KMS-11 (cell line): Measurements from ENCODE around the gene MUC5AC.

ENCODE experiments used
- H2AFZ ChIP-seq: fragments of 200-600 bp; sonication (generic); 2 replicates; pipeline ENCODE4 v1.6.1; 2016; ENCODE audit warnings: antibody characterized with exemption, mixed run types, low read depth
- H3K27ac ChIP-seq: fragments of 200-600 bp; sonication (generic); 2 replicates; pipeline ENCODE4 v1.6.1; 2016; ENCODE audit warnings: mild to moderate bottlenecking, mixed run types
- H3K27me3 ChIP-seq: fragments of 200-600 bp; sonication (generic); 2 replicates; pipeline ENCODE4 v1.6.1; 2017; ENCODE audit warnings: mild to moderate bottlenecking, low read depth, mixed run types, moderate library complexity; ENCODE audit not compliant: insufficient read depth
- H3K36me3 ChIP-seq: fragments of 200-600 bp; sonication (generic); 2 replicates; pipeline ENCODE4 v1.6.1; 2017; ENCODE audit warnings: mild to moderate bottlenecking, mixed run types; ENCODE audit not compliant: insufficient read depth
- H3K4me1 ChIP-seq: fragments of 200-600 bp; sonication (generic); 2 replicates; pipeline ENCODE4 v1.6.1; 2016; ENCODE audit warnings: mild to moderate bottlenecking, low read depth, mixed run types; ENCODE audit not compliant: poor library complexity, severe bottlenecking
- H3K4me2 ChIP-seq: fragments of 200-600 bp; sonication (generic); 2 replicates; pipeline ENCODE4 v1.7.0; 2016; ENCODE audit warnings: mild to moderate bottlenecking, mixed run types
- H3K4me3 ChIP-seq: fragments of 200-600 bp; sonication (generic); IDR thresholded peaks from 2 replicates; pipeline ENCODE4 v1.6.1; 2017; ENCODE audit warnings: low read depth, low read length, mixed read lengths; ENCODE audit not compliant: insufficient read depth
- H3K79me2 ChIP-seq: fragments of 200-600 bp; sonication (generic); 2 replicates; pipeline ENCODE4 v1.6.1; 2016; ENCODE audit warnings: low read depth, mixed run types; ENCODE audit not compliant: insufficient read depth
- H3K9ac ChIP-seq: fragments of 200-600 bp; sonication (generic); 2 replicates; pipeline ENCODE4 v1.6.1; 2016; ENCODE audit warnings: mild to moderate bottlenecking, mixed run types
- H4K20me1 ChIP-seq: fragments of 200-600 bp; sonication (generic); 2 replicates; pipeline ENCODE4 v1.6.1; 2016; ENCODE audit warnings: mild to moderate bottlenecking, mixed run types; ENCODE audit not compliant: insufficient read depth
- CTCF ChIP-seq: fragments of 200-600 bp; sonication (generic); conservative IDR thresholded peaks from 2 replicates; pipeline ENCODE4 v1.6.1; 2017; ENCODE audit warnings: low read depth, mild to moderate bottlenecking, antibody characterized with exemption, low read length, moderate library complexity, mixed read lengths

The MUC5AC gene

GRCh38 chr11:1138097-1138496 is 19.7 kb upstream of the MUC5AC start:
- peaks cover 91% of the 10 kb centered on the region for H3K27me3 ChIP-seq
- H3K79me2 ChIP-seq: no peaks in the 10 kb centered on the region
- no peak overlapping the region for H3K27ac ChIP-seq
- no peak for TF ChIP-seq CTCF
- H3K9ac ChIP-seq: no peak overlapping the region
- no peaks in the 10 kb centered on the region for H3K36me3 ChIP-seq
- H3K4me1 ChIP-seq: no peaks in the 10 kb centered on the region
- no peak overlapping the region for H3K4me3 ChIP-seq
- H2AFZ ChIP-seq: no peak overlapping the region
- H3K4me2 ChIP-seq: no peak overlapping the region
- no peaks in the 10 kb centered on the region for H4K20me1 ChIP-seq

GRCh38 chr11:1139441-1140083 is 18.2 kb upstream of the MUC5AC start:
- no peak overlapping the region for H2AFZ ChIP-seq
- TF ChIP-seq CTCF: no peak
- no peak overlapping the region for H3K4me3 ChIP-seq
- H3K9ac ChIP-seq: no peak overlapping the region
- peaks cover 91% of the 10 kb centered on the region for H3K27me3 ChIP-seq
- H3K4me1 ChIP-seq: no peaks in the 10 kb centered on the region
- no peaks in the 10 kb centered on the region for H4K20me1 ChIP-seq
- no peaks in the 10 kb centered on the region for H3K36me3 ChIP-seq
- no peak overlapping the region for H3K27ac ChIP-seq
- H3K79me2 ChIP-seq: no peaks in the 10 kb centered on the region
- no peak overlapping the region for H3K4me2 ChIP-seq

GRCh38 chr11:1140642-1141490 is 16.9 kb upstream of the MUC5AC start:
- H3K27me3 ChIP-seq: peaks cover 89% of the 10 kb centered on the region
- no peak overlapping the region for H2AFZ ChIP-seq
- H3K4me2 ChIP-seq: no peak overlapping the region
- H3K9ac ChIP-seq: no peak overlapping the region
- no peaks in the 10 kb centered on the region for H4K20me1 ChIP-seq
- no peaks in the 10 kb centered on the region for H3K36me3 ChIP-seq
- TF ChIP-seq CTCF: no peak
- no peak overlapping the region for H3K4me3 ChIP-seq
- no peak overlapping the region for H3K27ac ChIP-seq
- H3K4me1 ChIP-seq: no peaks in the 10 kb centered on the region
- no peaks in the 10 kb centered on the region for H3K79me2 ChIP-seq

- peaks cover 75% of the 10 kb centered on the region for H3K27me3 ChIP-seq
- no peak overlapping the region for H2AFZ ChIP-seq
- no peak overlapping the region for H3K4me2 ChIP-seq
- no peak overlapping the region for H3K9ac ChIP-seq
- H3K27ac ChIP-seq: no peak overlapping the region
- H4K20me1 ChIP-seq: no peaks in the 10 kb centered on the region
- no peaks in the 10 kb centered on the region for H3K4me1 ChIP-seq
- H3K4me3 ChIP-seq: no peak overlapping the region
- TF ChIP-seq CTCF: no peak
- no peaks in the 10 kb centered on the region for H3K79me2 ChIP-seq
- H3K36me3 ChIP-seq: no peaks in the 10 kb centered on the region
Observed at GRCh38 chr11:1146365-1146764, 11.4 kb upstream of the MUC5AC start.
